Transverse colon (tissue), 4 donors: ENCODE results near the gene ARRDC5. TPM values are rescaled to one million over a fixed set of nuclear protein-coding genes. Genes with fewer than 3 reads are reported as not detected.

Experiments
- DNase-seq: peaks from one replicate; pipeline ENCODE4 v3.0.0-alpha.2; 2019
- H3K27ac ChIP-seq, 4 donors: fragments of 200-600 bp; sonication (generic); 2 replicates each; pipeline ENCODE4 v1.5.1; 2016 to 2018; ENCODE audit warnings: inconsistent platforms in 4 of 4
- H3K27me3 ChIP-seq: fragments of 200-600 bp; sonication (generic); 2 replicates; pipeline ENCODE4 v1.5.1; 2017; ENCODE audit warnings: inconsistent platforms
- H3K36me3 ChIP-seq, 4 donors: fragments of 200-600 bp; sonication (generic); 2 replicates each; pipeline ENCODE4 v1.5.1; 2017 to 2019; ENCODE audit warnings: inconsistent platforms in 4 of 4
- H3K4me1 ChIP-seq, 4 donors: fragments of 200-600 bp; sonication (generic); 2 replicates each; pipeline ENCODE4 v1.5.1; 2017 to 2020; ENCODE audit warnings: inconsistent platforms in 4 of 4
- H3K4me3 ChIP-seq, 4 donors: fragments of 200-600 bp; sonication (generic); 1 replicate in 1 of 4; 2 replicates in 3 of 4; pipeline versions ENCODE4 v1.5.1 to v1.6.1; 2017 to 2019; ENCODE audit warnings: inconsistent platforms in 4 of 4
- H3K9me3 ChIP-seq, 2 donors: fragments of 200-600 bp; sonication (generic); 2 replicates each; pipeline ENCODE4 v1.5.1; 2017 to 2019; ENCODE audit warnings: inconsistent platforms in 2 of 2
- CTCF ChIP-seq, 5 experiments: fragments of 200-600 bp in 3 of 5; fragments of 450-650 bp in 2 of 5; sonication (generic) in 3 of 5; IDR thresholded peaks; 1 replicate in 2 of 5; 2 replicates in 3 of 5; pipeline ENCODE4 v1.5.1; 2016 to 2017; ENCODE audit warnings: antibody characterized with exemption in 5 of 5, inconsistent platforms in 3 of 5, mild to moderate bottlenecking in 2 of 5, moderate library complexity in 1 of 5
- EP300 ChIP-seq: sonication (generic); formaldehyde crosslinking; IDR thresholded peaks from one replicate; pipeline ENCODE4 v1.6.1; 2017; ENCODE audit warnings: antibody characterized with exemption, low read depth
- POLR2A ChIP-seq: fragments of 450-650 bp; IDR thresholded peaks from one replicate; pipeline ENCODE4 v1.6.1; 2016; ENCODE audit warnings: antibody characterized with exemption, mild to moderate bottlenecking, moderate library complexity
- POLR2AphosphoS5 ChIP-seq, 3 donors: sonication (generic); formaldehyde crosslinking; IDR thresholded peaks; one replicate each; pipeline ENCODE4 v1.6.1; 2016; ENCODE audit warnings: antibody characterized with exemption in 3 of 3
- WGBS, 2 donors: methylation state at CpG; one replicate each; pipeline ENCODE4 v1.1.5; 2018; ENCODE audit warnings: low coverage in 1 of 2; 5-methylcytosine and 5-hydroxymethylcytosine counted together
- in situ Hi-C, 4 donors: fragments of 200-750 bp; cut with MboI; loops; one replicate each; pipeline versions ENCODE4 v1.15.0 to v1.15.1; 2017; ENCODE audit warnings: low sequenced_read_pairs in 3 of 4, low pct_ligation_motif_present in 1 of 4, low pct_unique_long_range_greater_than_20kb in 1 of 4
- intact Hi-C: fragments of 100-400 bp; cut with DNase I; formaldehyde crosslinking; loops from one replicate; pipeline ENCODE4 v1.15.1; 2023; ENCODE audit warnings: low total_unique reads
- total RNA-seq, 4 donors: library from RNA; depleted of rRNA; stranded (reverse); fragments of >200 nt; gene quantifications; one replicate each; pipeline ENCODE4 v1.1.0, GENCODE V29; 2016

ARRDC5 gene
- total RNA-seq, 4 donors from 2014 or later, result 1.3 TPM; not detected in 3

- Histone ChIP-seq H3K27ac (peak overlapping the region in 3 of 4 donors; percentile 33 to 51 (median 38)), H3K36me3 (no peaks in the 10 kb centered on the region), H3K4me1 (peaks cover 18 to 40% (median 32%) of the 10 kb centered on the region in 4 donors), H3K4me3 (peak overlapping the region in 2 of 4 donors; percentile 13 to 80), H3K27me3 (peaks cover 10% of the 10 kb centered on the region), H3K9me3 (no peaks in the 10 kb centered on the region)
- in situ Hi-C loops (loop anchor here in 1 of 4 donors (25.0 kb wide), 1 partner anchor 99 kb away; no protein-coding TSS in a partner anchor), intact Hi-C loops (loop anchor here (1.0 kb wide), 1 partner anchor 96 kb away; no protein-coding TSS in a partner anchor)
- DNase-seq, result no peak
- TF ChIP-seq EP300 (no peak), CTCF (IDR thresholded peaks at IDR 0.05) (no peak), POLR2AphosphoS5 (IDR thresholded peaks at IDR 0.05) (no peak), POLR2A (no peak)
- 44 to 72% methylated on average over 6 to 15 of the region's 15 CpGs for WGBS, 2 donors
Measured at GRCh38 chr19:4911314-4911713, 8.6 kb upstream of the ARRDC5 start.

DNA sequence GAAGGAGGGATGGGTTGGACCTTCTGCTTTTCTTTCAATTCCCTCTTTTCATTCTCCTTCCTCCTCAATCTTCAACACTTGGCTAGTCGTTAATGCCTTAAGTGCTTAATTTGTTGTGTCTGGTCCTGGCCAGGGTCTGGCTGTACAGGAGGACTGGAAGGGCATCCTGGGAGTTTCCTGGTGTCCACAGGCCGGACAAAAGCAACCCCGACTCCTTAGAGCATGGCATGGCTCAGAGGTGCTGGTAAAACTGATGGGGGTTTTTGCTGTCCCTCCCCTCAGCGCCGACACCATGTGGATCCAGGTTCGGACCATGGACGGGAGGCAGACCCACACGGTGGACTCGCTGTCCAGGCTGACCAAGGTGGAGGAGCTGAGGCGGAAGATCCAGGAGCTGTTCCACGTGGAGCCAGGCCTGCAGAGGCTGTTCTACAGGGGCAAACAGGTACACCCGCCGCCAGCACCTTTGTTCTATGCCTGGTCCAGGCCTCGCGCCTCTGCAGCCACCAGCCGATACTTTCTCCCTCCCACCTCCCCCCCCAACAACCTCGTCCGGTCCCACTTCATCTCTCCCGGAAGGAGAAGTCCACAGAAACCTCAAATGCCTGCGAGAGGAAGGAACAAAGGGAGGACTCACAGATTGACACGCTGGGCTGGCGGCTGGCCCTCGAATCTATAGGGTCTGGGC is 8.0 kb upstream of the ARRDC5 start:
- intact Hi-C loops (loop anchor here (1.0 kb wide), 2 partner anchors 37 to 95 kb away; no protein-coding TSS in a partner anchor), in situ Hi-C loops (loop anchor here in 1 of 4 donors (25.0 kb wide), 1 partner anchor 98 kb away; no protein-coding TSS in a partner anchor)
- H3K4me3 ChIP-seq, result peak overlapping the region; percentile 59 to 80 (median 70)
- H3K36me3 ChIP-seq, result no peaks in the 10 kb centered on the region
- peaks cover 10% of the 10 kb centered on the region for H3K27me3 ChIP-seq
- 57% methylated on average over 10 to 23 of the region's 23 CpGs for WGBS, 2 donors
- no peaks in the 10 kb centered on the region for H3K9me3 ChIP-seq
- DNase-seq, result peak; percentile 31
- TF ChIP-seq EP300, result no peak
- no peak for TF ChIP-seq CTCF (IDR thresholded peaks at IDR 0.05)
- no peak for TF ChIP-seq POLR2A
- no peak for TF ChIP-seq POLR2AphosphoS5 (IDR thresholded peaks at IDR 0.05)
- H3K4me1 ChIP-seq, result peaks cover 18 to 40% (median 31%) of the 10 kb centered on the region in 4 donors
- H3K27ac ChIP-seq, result peak overlapping the region in 3 of 4 donors; percentile 46 to 71 (median 51)

DNA sequence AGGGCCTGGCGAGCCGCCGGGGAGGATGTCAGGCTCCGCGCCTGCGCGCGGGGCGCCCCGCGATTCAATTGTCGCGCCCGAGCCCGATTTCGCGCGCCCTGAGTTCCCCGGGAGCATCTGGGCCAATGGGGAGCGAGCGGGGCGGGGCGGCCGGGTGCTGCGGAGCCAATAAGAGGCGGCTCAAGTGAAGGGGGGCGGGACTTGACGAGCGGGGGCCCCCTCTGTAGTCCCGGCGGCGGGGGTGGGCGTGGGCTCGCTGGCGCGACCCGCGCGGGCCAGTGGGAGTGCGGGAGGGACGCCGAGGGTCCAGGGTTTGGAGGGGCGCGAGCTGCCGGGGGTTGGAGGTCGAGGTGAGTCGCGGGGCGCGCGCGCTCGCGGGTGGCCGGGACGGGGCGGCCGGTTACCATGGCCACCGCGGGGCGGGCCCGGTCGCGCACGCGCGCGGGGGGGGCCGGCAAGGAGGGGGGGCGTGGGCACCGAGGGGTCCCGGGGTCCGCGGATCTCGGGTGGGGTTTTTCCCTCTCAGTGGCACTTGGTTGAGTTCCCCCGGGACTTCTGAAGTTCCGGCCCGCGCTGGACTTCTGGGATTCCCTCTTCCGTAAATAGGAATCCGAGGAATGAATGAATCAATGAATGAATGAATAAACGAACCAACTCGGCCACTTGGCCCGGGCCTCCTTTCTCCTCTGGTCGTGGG is 7.3 kb upstream of the ARRDC5 start:
- H3K9me3 ChIP-seq, result no peaks in the 10 kb centered on the region
- TF ChIP-seq POLR2A (no peak), CTCF (IDR thresholded peaks at IDR 0.05) (no peak), EP300 (no peak), POLR2AphosphoS5 (IDR thresholded peaks at IDR 0.05) (no peak)
- no peaks in the 10 kb centered on the region for H3K36me3 ChIP-seq
- H3K27me3 ChIP-seq, result peaks cover 10% of the 10 kb centered on the region
- 0% methylated on average over 4 to 24 of the region's 85 CpGs for WGBS, 2 donors
- peak overlapping the region; percentile 59 to 80 (median 70) for H3K4me3 ChIP-seq
- peak overlapping the region in 3 of 4 donors; percentile 46 to 71 (median 49) for H3K27ac ChIP-seq
- intact Hi-C loops, result loop anchor here (1.0 kb wide), 1 partner anchor 37 kb away; no protein-coding TSS in a partner anchor
- peak; percentile 92 for DNase-seq
- in situ Hi-C loops, result loop anchor here in 1 of 4 donors (5.0 to 25.0 kb wide), 2 partner anchors 38 to 98 kb away; no protein-coding TSS in a partner anchor
- H3K4me1 ChIP-seq, result peaks cover 18 to 33% (median 26%) of the 10 kb centered on the region in 4 donors
